ENCODE measurements around the gene ZFHX2. TPM values are rescaled to one million over a fixed set of nuclear protein-coding genes. Genes with fewer than 3 reads are reported as not detected.
A peak's percentile ranks its signal among the peaks of the same experiment; 100 is the strongest.
"Not testable (repeated sequence)": the region's sequence is repeated elsewhere in the genome, so short reads cannot be mapped to it uniquely, and the experiment has no call there.

The ZFHX2 gene
- total RNA-seq, 4 donors from 2014 or later = 0.19 to 0.49 (median 0.27) TPM

DNA sequence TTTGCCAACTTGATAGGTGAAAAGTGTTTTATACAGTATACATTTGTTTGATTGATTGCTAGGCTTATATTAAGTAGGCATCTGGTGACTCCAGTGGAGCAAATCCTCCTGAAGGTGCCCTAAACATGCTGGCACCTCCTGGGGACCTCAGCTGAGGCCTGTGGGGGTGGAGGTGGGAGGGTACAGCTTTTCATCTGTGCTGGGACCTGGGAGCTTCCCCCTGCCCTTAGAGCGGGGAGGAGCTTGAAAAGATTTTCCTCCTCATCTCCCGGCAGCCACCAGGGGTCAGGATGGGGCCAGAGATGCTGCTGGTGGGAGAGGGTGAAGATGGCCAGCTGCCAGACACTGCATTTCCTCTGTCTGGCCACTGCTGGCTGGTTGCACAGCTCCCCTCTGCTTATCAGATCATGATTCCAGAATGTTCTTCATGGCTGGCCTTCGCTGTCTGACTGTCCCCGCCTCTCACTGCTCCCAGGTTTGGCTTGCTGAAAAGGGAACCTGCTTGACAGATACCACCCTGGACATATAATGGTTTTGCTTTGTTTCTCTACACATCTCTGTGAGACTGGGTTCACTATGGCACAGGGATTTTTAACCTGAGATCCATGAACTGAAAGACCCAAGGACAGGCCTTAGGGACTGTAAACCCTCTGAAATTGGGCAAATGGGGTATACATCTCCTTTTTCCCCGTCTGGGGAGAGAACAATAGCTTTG is 37.5 kb upstream of the ZFHX2 start:
- intact Hi-C loops (cut with DNase I; ENCODE audit: low total_unique reads) = no loop called here
- WGBS, 2 donors = 28 to 34% methylated on average over 5 of the region's 5 CpGs
- no peak overlapping the region for H3K4me3 ChIP-seq (ENCODE audit: low read depth, poor library complexity, severe bottlenecking)
- TF ChIP-seq, protein P1, sequence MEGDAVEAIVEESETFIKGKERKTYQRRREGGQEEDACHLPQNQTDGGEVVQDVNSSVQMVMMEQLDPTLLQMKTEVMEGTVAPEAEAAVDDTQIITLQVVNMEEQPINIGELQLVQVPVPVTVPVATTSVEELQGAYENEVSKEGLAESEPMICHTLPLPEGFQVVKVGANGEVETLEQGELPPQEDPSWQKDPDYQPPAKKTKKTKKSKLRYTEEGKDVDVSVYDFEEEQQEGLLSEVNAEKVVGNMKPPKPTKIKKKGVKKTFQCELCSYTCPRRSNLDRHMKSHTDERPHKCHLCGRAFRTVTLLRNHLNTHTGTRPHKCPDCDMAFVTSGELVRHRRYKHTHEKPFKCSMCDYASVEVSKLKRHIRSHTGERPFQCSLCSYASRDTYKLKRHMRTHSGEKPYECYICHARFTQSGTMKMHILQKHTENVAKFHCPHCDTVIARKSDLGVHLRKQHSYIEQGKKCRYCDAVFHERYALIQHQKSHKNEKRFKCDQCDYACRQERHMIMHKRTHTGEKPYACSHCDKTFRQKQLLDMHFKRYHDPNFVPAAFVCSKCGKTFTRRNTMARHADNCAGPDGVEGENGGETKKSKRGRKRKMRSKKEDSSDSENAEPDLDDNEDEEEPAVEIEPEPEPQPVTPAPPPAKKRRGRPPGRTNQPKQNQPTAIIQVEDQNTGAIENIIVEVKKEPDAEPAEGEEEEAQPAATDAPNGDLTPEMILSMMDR (IDR thresholded peaks at IDR 0.05) = peak in 1 of 3 donors; percentile 83
- TF ChIP-seq POLR2A (IDR thresholded peaks at IDR 0.05) = no peak
- peak; percentile 75 to 96 for DNase-seq (ENCODE audit: low spot score in 2 of 2)

DNA sequence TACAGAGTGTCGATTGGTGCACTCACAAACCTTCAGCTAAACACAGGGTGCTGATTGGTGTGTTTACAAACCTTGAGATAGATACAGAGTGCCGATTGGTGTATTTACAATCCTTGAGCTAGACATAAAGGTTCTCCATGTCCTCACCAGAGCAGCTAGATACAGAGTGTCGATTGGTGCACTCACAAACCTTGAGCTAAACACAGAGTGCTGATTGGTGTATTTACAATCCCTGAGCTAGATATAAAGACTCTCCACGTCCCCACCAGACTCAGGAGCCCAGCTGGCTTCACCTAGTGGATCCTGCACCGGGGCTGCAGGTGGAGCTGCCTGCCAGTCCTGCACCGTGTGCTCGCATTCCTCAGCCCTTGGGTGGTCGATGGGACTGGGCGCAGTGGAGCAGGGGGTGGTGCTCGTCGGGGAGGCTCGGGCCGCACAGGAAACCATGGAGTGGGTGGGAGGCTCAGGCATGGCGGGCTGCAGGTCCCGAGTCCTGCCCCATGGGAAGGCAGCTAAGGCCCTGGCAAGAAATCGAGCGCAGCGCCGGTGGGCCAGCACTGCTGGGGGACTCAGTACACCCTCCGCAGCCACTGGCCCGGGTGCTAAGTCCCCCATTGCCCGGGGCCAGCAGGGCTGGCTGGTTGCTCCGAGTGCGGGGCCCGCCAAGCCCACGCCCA is 33.1 kb upstream of the ZFHX2 start:
- intact Hi-C loops (cut with DNase I; ENCODE audit: low total_unique reads); H3K4me3 ChIP-seq (ENCODE audit: low read depth, poor library complexity, severe bottlenecking): not testable (repeated sequence)
- peak in 1 of 2 donors; percentile 70 for DNase-seq (ENCODE audit: low spot score in 2 of 2)
- WGBS, 2 donors = 88 to 97% methylated on average over 3 to 18 of the region's 26 CpGs

DNA sequence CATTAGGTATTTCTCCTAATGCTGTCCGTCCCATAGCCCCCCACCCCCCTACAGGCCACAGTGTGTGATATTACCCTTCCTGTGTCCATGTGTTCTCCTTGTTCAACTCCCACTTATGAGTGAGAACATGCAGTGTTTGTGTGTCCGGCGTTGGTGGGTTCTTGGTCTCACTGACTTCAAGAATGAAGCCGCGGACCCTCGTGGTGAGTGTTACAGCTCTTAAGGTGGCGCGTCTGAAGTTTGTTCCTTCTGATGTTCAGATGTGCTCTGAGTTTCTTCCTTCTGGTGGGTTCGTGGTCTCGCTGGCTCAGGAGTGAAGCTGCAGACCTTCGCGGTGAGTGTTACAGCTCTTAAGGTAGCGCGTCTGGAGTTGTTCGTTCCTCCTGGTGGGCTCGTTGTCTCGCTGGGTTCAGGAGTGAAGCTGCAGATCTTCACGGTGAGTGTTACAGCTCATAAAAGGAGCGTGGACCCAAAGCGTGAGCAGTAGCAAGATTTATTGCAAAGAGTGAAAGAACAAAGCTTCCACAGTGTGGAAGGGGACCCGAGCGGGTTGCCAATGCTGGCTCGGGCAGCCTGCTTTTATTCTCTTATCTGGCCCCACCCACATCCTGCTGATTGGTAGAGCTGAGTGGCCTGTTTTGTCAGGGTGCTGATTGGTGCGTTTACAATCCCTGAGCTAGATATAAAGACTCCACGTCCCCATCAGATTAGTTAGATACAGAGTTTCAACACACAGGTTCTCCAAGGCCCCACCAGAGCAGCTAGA is 32.4 kb upstream of the ZFHX2 start:
- H3K4me3 ChIP-seq (ENCODE audit: low read depth, poor library complexity, severe bottlenecking); intact Hi-C loops (cut with DNase I; ENCODE audit: low total_unique reads): not testable (repeated sequence)
- 79 to 81% methylated on average over 25 of the region's 25 CpGs for WGBS, 2 donors
- TF ChIP-seq, protein P1 (IDR thresholded peaks at IDR 0.05) = peak in 1 of 3 donors; percentile 16
- DNase-seq (ENCODE audit: low spot score in 2 of 2) = peak in 1 of 2 donors; percentile 20

DNA sequence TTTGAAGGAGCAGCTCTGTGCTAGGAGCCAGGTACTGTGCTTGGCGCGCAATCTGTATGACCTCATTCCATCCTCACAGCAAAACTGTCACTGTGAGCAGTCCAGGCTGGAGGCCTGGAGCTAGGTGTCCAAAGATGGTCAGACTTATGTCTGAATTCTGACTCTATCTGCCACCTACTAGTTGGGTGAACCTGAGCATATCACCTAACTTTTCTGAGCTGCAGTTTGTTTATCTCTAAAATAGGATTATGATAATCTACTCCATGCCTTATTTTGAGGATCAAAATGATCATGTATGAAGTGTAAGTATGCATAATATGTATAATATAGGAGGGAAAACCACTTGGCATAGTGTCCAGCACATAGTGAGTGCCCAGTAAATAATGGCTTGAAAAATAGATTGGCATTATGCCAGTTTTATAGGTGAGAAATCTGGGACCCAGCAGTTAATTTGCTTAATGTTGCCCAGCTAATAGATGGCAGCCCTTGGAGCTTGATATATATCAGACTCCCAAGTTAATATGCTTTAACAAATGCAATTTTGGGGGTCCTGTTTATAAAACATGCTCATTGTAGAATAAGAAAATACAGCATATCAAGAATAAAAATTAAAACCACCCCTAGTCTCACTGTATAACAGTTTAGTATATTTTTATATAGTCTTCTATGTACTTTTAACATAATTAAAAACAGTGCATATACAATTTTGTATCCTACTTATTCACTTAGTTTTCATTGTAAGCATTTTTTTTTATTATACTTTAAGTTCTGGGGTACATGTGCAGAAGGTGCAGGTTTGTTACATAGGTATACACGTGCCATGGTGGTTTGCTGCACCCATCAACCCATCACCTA is 31.6 kb upstream of the ZFHX2 start:
- TF ChIP-seq, protein P1 (IDR thresholded peaks at IDR 0.05) = no peak
- no peak for TF ChIP-seq POLR2A (IDR thresholded peaks at IDR 0.05)
- 86 to 93% methylated on average over 3 of the region's 3 CpGs for WGBS, 2 donors
- DNase-seq (ENCODE audit: low spot score in 2 of 2) = peak in 1 of 2 donors; percentile 15
- H3K4me3 ChIP-seq (ENCODE audit: low read depth, poor library complexity, severe bottlenecking) = no peak overlapping the region
- intact Hi-C loops (cut with DNase I; ENCODE audit: low total_unique reads) = no loop called here

DNA sequence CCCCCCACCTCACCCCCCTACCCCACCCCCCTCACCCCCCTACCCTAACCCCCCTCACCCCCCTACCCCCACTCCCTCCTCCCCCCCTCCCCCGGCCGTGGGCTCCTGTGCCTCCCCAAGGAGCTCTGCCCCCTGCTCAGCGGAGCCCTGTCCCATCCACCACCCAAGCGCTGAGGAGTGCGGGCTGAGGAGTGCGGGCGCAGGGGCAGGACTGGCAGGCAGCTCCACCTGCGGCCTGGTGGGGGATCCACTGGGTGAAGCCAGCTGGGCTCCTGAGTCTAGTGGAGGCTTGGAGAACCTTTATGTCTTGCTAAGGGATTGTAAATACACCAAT is 29.4 kb upstream of the ZFHX2 start:
- TF ChIP-seq, protein P1 (IDR thresholded peaks at IDR 0.05) = no peak
- no peak for TF ChIP-seq POLR2A (IDR thresholded peaks at IDR 0.05)
- 96% methylated on average over 6 of the region's 8 CpGs; no CpG with 5 or more reads in 1 of the 2 donors for WGBS, 2 donors

More for the DNA sequence above, 29.4 kb upstream of the ZFHX2 start:
- intact Hi-C loops (cut with DNase I; ENCODE audit: low total_unique reads) = no loop called here
- no peak overlapping the region for H3K4me3 ChIP-seq (ENCODE audit: low read depth, poor library complexity, severe bottlenecking)
- peak in 1 of 2 donors; percentile 45 for DNase-seq (ENCODE audit: low spot score in 2 of 2)
